Activated CD4-positive, alpha-beta T cell treated with anti-CD3 and anti-CD28 coated beads for 4 hours (primary cell): ENCODE measurements around the gene RNASE1.
"Not testable (repeated sequence)": the region's sequence is repeated elsewhere in the genome, so short reads cannot be mapped to it uniquely, and the experiment has no call there.

Experiments
- DNase-seq, 2 donors: peaks; one replicate each; pipeline ENCODE4 v3.0.0-alpha.2; 2020

Gene RNASE1

GRCh38 chr14:20802341-20803084 is at the start of gene RNASE1:
Gene RNASE1, minus strand, starts transcription at chr14:20802844. Its CDS starts 776 bp downstream, at chr14:20802068.
- DNase-seq: no peak

- DNase-seq: no peak
Observed at GRCh38 chr14:20848955-20849570, 46.4 kb upstream of the RNASE1 start.

- no peak for DNase-seq
Observed at GRCh38 chr14:20848316-20848954, 45.8 kb upstream of the RNASE1 start.

- no peak for DNase-seq
Observed at GRCh38 chr14:20846560-20846959, 43.9 kb upstream of the RNASE1 start.

- no peak for DNase-seq
Observed at GRCh38 chr14:20841096-20841495, 38.5 kb upstream of the RNASE1 start.

GRCh38 chr14:20837831-20838230 is 35.2 kb upstream of the RNASE1 start:
- DNase-seq: no peak

GRCh38 chr14:20836668-20837338 is 34.2 kb upstream of the RNASE1 start:
- DNase-seq: no peak

GRCh38 chr14:20834899-20835298 is 32.3 kb upstream of the RNASE1 start:
- DNase-seq: no peak

- no peak for DNase-seq
Observed at GRCh38 chr14:20830831-20831230, 28.2 kb upstream of the RNASE1 start.

- DNase-seq: not testable (repeated sequence)
Observed at GRCh38 chr14:20828024-20828694, 25.5 kb upstream of the RNASE1 start.

- no peak for DNase-seq
Observed at GRCh38 chr14:20827326-20827725, 24.7 kb upstream of the RNASE1 start.

GRCh38 chr14:20826666-20827065 is 24.0 kb upstream of the RNASE1 start:
- not testable (repeated sequence) for DNase-seq

- DNase-seq: no peak
Observed at GRCh38 chr14:20823859-20824258, 21.2 kb upstream of the RNASE1 start.

- not testable (repeated sequence) for DNase-seq
Observed at GRCh38 chr14:20821521-20822108, 19.0 kb upstream of the RNASE1 start.

GRCh38 chr14:20820063-20820904 is 17.6 kb upstream of the RNASE1 start:
- DNase-seq: no peak

GRCh38 chr14:20818861-20819260 is 16.2 kb upstream of the RNASE1 start:
- DNase-seq: no peak

GRCh38 chr14:20815946-20816345 is 13.3 kb upstream of the RNASE1 start:
- DNase-seq: not testable (repeated sequence)

GRCh38 chr14:20811986-20812975 is 9.6 kb upstream of the RNASE1 start:
- DNase-seq: no peak

GRCh38 chr14:20809917-20810316 is 7.3 kb upstream of the RNASE1 start:
- no peak for DNase-seq

- DNase-seq: no peak
Observed at GRCh38 chr14:20808162-20808483, 5.5 kb upstream of the RNASE1 start.
